Hepatocyte (in vitro differentiated cells): ENCODE results near the gene PLEKHA5. TPM values are rescaled to one million over a fixed set of nuclear protein-coding genes. Genes with fewer than 3 reads are reported as not detected.

Source experiments
- polyA plus RNA-seq: library from polyadenylated mRNA; unstranded; fragments of >200 nt; fragmentation: Nextera tagmentation; extraction: Ambion mirVana; gene quantifications from 2 replicates; pipeline ENCODE4 v1.2.1, GENCODE V29; 2016
- small RNA-seq: library from RNA; depleted of rRNA; stranded (forward); fragments of <200 nt; gene quantifications from one replicate; pipeline ENCODE3, GENCODE V24; 2014
- total RNA-seq: library from RNA; depleted of rRNA; stranded (reverse); fragments of >200 nt; gene quantifications from 2 replicates; pipeline ENCODE4 v1.2.3, GENCODE V29; 2014

PLEKHA5 gene
- total and polyA plus RNA-seq, 2 experiments from 2014 or later = 32.2 to 39.6 TPM

Small RNAs within 50 kb of the gene (small RNA-seq; reads per million reads assigned to genes)
- gene AC091805.2 (not detected), gene RN7SL67P (not detected)
